GM12878 (cell line): ENCODE measurements around the gene DHX32. TPM values are rescaled to one million over a fixed set of nuclear protein-coding genes. Genes with fewer than 3 reads are reported as not detected.

Experiments
- ATAC-seq: fragments of 200-7000 bp; cut with Tn5 transposase; 3 replicates; pipeline ENCODE4 v1.9.1; 2020; ENCODE audit warnings: mild to moderate bottlenecking, moderate library complexity
- BruUV-seq: library from RNA; stranded (reverse); fragments of 400-500 nt; replicated peaks from 2 replicates; lab custom pipeline; 2021; lab: Mats Ljungman, UMichigan
- CTCF ChIA-PET: fragments of 300-600 bp; sonication (Branson Sonifier 250); formaldehyde crosslinking; extraction: SDS; loops from one replicate; lab custom pipeline; 2021; ENCODE audit warnings: inconsistent platforms; lab: Yijun Ruan, JAX
- POLR2A ChIA-PET: fragments of 350-600 bp; formaldehyde crosslinking; extraction: SDS; loops from one replicate; lab custom pipeline; 2021; ENCODE audit warnings: inconsistent platforms; lab: Charles Lee
- RAD21 ChIA-PET: fragments of 300-600 bp; sonication (Branson Sonifier 250); formaldehyde crosslinking; loops from one replicate; lab custom pipeline; 2023; ENCODE audit warnings: antibody characterized with exemption; ENCODE audit not compliant: unreplicated experiment; lab: Charles Lee
- SMC1A ChIA-PET: fragments of 300-600 bp; sonication (Branson Sonifier 250); formaldehyde crosslinking; loops from one replicate; lab custom pipeline; 2023; ENCODE audit not compliant: unreplicated experiment, uncharacterized antibody; lab: Charles Lee
- DNase-seq: peaks from one replicate; pipeline ENCODE4 v3.0.0-alpha.2; 2011; ENCODE audit warnings: low read depth, low spot score
- FAIRE-seq: peaks from 3 replicates; lab custom pipeline; 2011; peaks lifted over from hg19 to GRCh38; lab: Jason Lieb, UNC
- H2AFZ ChIP-seq: 2 replicates; pipeline ENCODE4 v1.6.0; 2011; ENCODE audit warnings: low read depth, low read length, control low read depth; ENCODE audit not compliant: control insufficient read depth
- H3K27ac ChIP-seq: 2 replicates; pipeline ENCODE4 v1.5.1; 2011; ENCODE audit warnings: control low read depth; ENCODE audit not compliant: control insufficient read depth, insufficient read depth
- H3K27me3 ChIP-seq, 2 experiments: replicated peaks in 1 of 2; 2 replicates each; pipeline versions ENCODE4 v1.6.0 to v1.6.1; 2011; ENCODE audit warnings: low read length in 1 of 2; ENCODE audit not compliant: control insufficient read depth in 2 of 2, insufficient read depth in 2 of 2
- H3K36me3 ChIP-seq, 2 experiments: 2 replicates each; pipeline ENCODE4 v1.5.1; 2011; ENCODE audit warnings: low read length in 1 of 2; ENCODE audit not compliant: control insufficient read depth in 2 of 2, insufficient read depth in 2 of 2
- H3K4me1 ChIP-seq: 2 replicates; pipeline ENCODE4 v1.6.1; 2011; ENCODE audit warnings: mild to moderate bottlenecking, low read length, moderate library complexity, mixed read lengths; ENCODE audit not compliant: control insufficient read depth, insufficient read depth
- H3K4me2 ChIP-seq: 2 replicates; pipeline ENCODE4 v1.6.0; 2011; ENCODE audit warnings: control low read depth; ENCODE audit not compliant: control insufficient read depth, insufficient read depth
- H3K4me3 ChIP-seq: fragments of 200-600 bp; sonication (generic); 2 replicates; pipeline ENCODE4 v1.5.1; 2016
- H3K79me2 ChIP-seq: 2 replicates; pipeline ENCODE4 v1.6.0; 2011; ENCODE audit warnings: low read length; ENCODE audit not compliant: control insufficient read depth, insufficient read depth
- H3K9ac ChIP-seq: 2 replicates; pipeline ENCODE4 v1.8.0; 2011; ENCODE audit warnings: low read length, control low read depth, mixed read lengths; ENCODE audit not compliant: control insufficient read depth, insufficient read depth
- H3K9me3 ChIP-seq: replicated peaks from 3 replicates; pipeline ENCODE4 v1.5.1; 2011; ENCODE audit warnings: mild to moderate bottlenecking, low read length; ENCODE audit not compliant: control insufficient read depth, insufficient read depth
- H4K20me1 ChIP-seq: 2 replicates; pipeline ENCODE4 v1.6.0; 2011; ENCODE audit not compliant: control insufficient read depth, insufficient read depth
- BHLHE40 ChIP-seq, 2 experiments: fragments of 450-650 bp in 1 of 2; IDR thresholded peaks; 2 replicates each; pipeline ENCODE4 v1.6.1; 2011 to 2017; ENCODE audit warnings: low read depth in 2 of 2, borderline replicate concordance in 1 of 2, improper control_type of control experiment in 1 of 2, low read length in 1 of 2, mild to moderate bottlenecking in 1 of 2
- CREM ChIP-seq: IDR thresholded peaks from 2 replicates; pipeline ENCODE4 v1.6.1; 2014; ENCODE audit warnings: antibody characterized with exemption, low read depth
- ESRRA ChIP-seq: IDR thresholded peaks from 2 replicates; pipeline ENCODE4 v1.6.1; 2012; ENCODE audit warnings: mild to moderate bottlenecking, low read length, improper control_type of control experiment
- FOXM1 ChIP-seq: IDR thresholded peaks from 2 replicates; pipeline ENCODE4 v1.6.1; 2012; ENCODE audit warnings: low read depth, mild to moderate bottlenecking, inconsistent platforms, low read length, moderate library complexity
- HDAC6 ChIP-seq: fragments of 200-600 bp; sonication (generic); IDR thresholded peaks from one replicate; pipeline ENCODE4 v1.8.0; 2017; ENCODE audit warnings: antibody characterized with exemption; ENCODE audit not compliant: unreplicated experiment
- IKZF2 ChIP-seq, 2 experiments: fragments of 450-650 bp; IDR thresholded peaks; 2 replicates each; pipeline ENCODE4 v1.6.1; 2017; ENCODE audit warnings: mild to moderate bottlenecking in 2 of 2, moderate library complexity in 2 of 2
- MEF2B ChIP-seq: fragments of 450-650 bp; IDR thresholded peaks from 2 replicates; pipeline ENCODE4 v1.6.1; 2018; ENCODE audit warnings: mild to moderate bottlenecking, moderate library complexity; ENCODE audit not compliant: partially characterized antibody, poor library complexity, severe bottlenecking
- NFXL1 ChIP-seq: fragments of 450-650 bp; IDR thresholded peaks from 2 replicates; pipeline ENCODE4 v1.6.1; 2017; ENCODE audit warnings: antibody characterized with exemption, mild to moderate bottlenecking, borderline replicate concordance
- PAX8 ChIP-seq: fragments of 450-650 bp; IDR thresholded peaks from 2 replicates; pipeline ENCODE4 v1.6.1; 2017; ENCODE audit warnings: mild to moderate bottlenecking, moderate library complexity
- PML ChIP-seq: IDR thresholded peaks from 2 replicates; pipeline ENCODE4 v1.6.1; 2012; ENCODE audit warnings: low read length, inconsistent platforms
- RB1 ChIP-seq: fragments of 450-650 bp; formaldehyde crosslinking; IDR thresholded peaks from 2 replicates; pipeline ENCODE4 v1.6.1; 2017; ENCODE audit warnings: mild to moderate bottlenecking, borderline replicate concordance
- RBBP5 ChIP-seq: fragments of 200-600 bp; sonication (generic); conservative IDR thresholded peaks from 2 replicates; pipeline ENCODE4 v1.6.1; 2016
- SRF ChIP-seq, 2 experiments: IDR thresholded peaks; 2 replicates each; pipeline ENCODE4 v1.6.1; 2011; ENCODE audit warnings: low read depth in 2 of 2, low read length in 2 of 2, mild to moderate bottlenecking in 1 of 2, moderate library complexity in 1 of 2
- TAF1 ChIP-seq: IDR thresholded peaks from 2 replicates; pipeline ENCODE4 v1.6.1; 2011; ENCODE audit warnings: mild to moderate bottlenecking, low read depth, low read length, borderline replicate concordance
- ZNF217 ChIP-seq: fragments of 450-650 bp; IDR thresholded peaks from 2 replicates; pipeline ENCODE4 v1.6.1; 2017; ENCODE audit warnings: antibody characterized with exemption, mild to moderate bottlenecking
- ZNF592 ChIP-seq: fragments of 450-650 bp; IDR thresholded peaks from 2 replicates; pipeline ENCODE4 v1.6.1; 2017; ENCODE audit warnings: mild to moderate bottlenecking, moderate library complexity
- ZSCAN29 ChIP-seq: fragments of 450-650 bp; IDR thresholded peaks from 2 replicates; pipeline ENCODE4 v1.6.1; 2017; ENCODE audit warnings: mild to moderate bottlenecking, moderate library complexity
- WGBS: methylation state at CpG from one replicate; pipeline ENCODE4 v1.1.6; 2016; ENCODE audit warnings: low lambda C conversion rate; ENCODE audit not compliant: insufficient replicate concordance, insufficient coverage; ENCODE audit errors: missing lambda C conversion rate; 5-methylcytosine and 5-hydroxymethylcytosine counted together
- in situ Hi-C: fragments of 300-500 bp; cut with MboI; formaldehyde crosslinking; loops from 9 replicates; pipeline ENCODE4 v1.14.3; 2018; ENCODE audit warnings: mixed read lengths
- intact Hi-C: fragments of 100-400 bp; cut with micrococcal nuclease; formaldehyde crosslinking; loops from one replicate; pipeline ENCODE4 v1.14.2; 2022; ENCODE audit not compliant: unreplicated experiment
- polyA plus RNA-seq, 11 experiments: library from polyadenylated mRNA; depleted of rRNA in 4 of 11; unstranded in 6 of 11; stranded (reverse) in 5 of 11; fragments of >200 nt; fragmentation: Nextera tagmentation in 4 of 11; fragmentation: Illumina TruSeq in 1 of 11; extraction: Ambion mirVana in 4 of 11; extraction: Trizol in 1 of 11; gene quantifications; 1 replicate in 1 of 11; 2 replicates in 10 of 11; pipeline versions ENCODE4 v1.2.1 to v1.2.3, GENCODE V29; 2011 to 2016; ENCODE audit warnings: inconsistent platforms in 2 of 11, missing spikeins in 2 of 11, low read depth in 1 of 11
- total RNA-seq, 4 experiments: library from RNA; depleted of rRNA in 3 of 4; stranded (reverse); fragments of >200 nt in 3 of 4; fragmentation: Illumina TruSeq in 1 of 4; extraction: Trizol in 1 of 4; gene quantifications; 2 replicates each; pipeline versions ENCODE4 v1.2.1 to v1.2.3, GENCODE V29; 2013 to 2021
- TF ChIP-seq, protein P1 (sequence below): IDR thresholded peaks from 2 replicates; pipeline ENCODE4 v1.6.1; 2011; ENCODE audit warnings: borderline replicate concordance, low read depth, mild to moderate bottlenecking, moderate library complexity, mixed read lengths, low read length; ENCODE audit not compliant: insufficient read depth; ENCODE audit errors: extremely low read length

Gene DHX32
- total and polyA plus RNA-seq, 10 of the 15 experiments (the other 5 are each of a cell fraction or from before 2014, with no cell fraction given) = 5.4 to 21.0 (median 16.0) TPM

- no peak for TF ChIP-seq ZNF592
- no peak for TF ChIP-seq ZSCAN29
- TF ChIP-seq RB1 = no peak
- no peak for TF ChIP-seq CREM
- TF ChIP-seq PAX8 = no peak
- TF ChIP-seq, all 136 proteins: peak for 0
These were observed 85.4 kb downstream of the DHX32 start (continued) for GRCh38 chr10:125795637-125796190.

GRCh38 chr10:125795128-125795527 is 86.0 kb downstream of the DHX32 start:
- H2AFZ ChIP-seq = no peak overlapping the region
- RAD21 ChIA-PET = no interaction called here
- H3K79me2 ChIP-seq = no peaks in the 10 kb centered on the region
- no peak overlapping the region for H3K4me3 ChIP-seq
- no peaks in the 10 kb centered on the region for H3K4me1 ChIP-seq
- H3K4me2 ChIP-seq = no peak overlapping the region
- SMC1A ChIA-PET = no interaction called here
- in situ Hi-C loops = no loop called here
- WGBS = 88% methylated on average over 2 of the region's 2 CpGs
- ATAC-seq (no peak), FAIRE-seq (no peak), DNase-seq (no peak)
- H4K20me1 ChIP-seq = no peaks in the 10 kb centered on the region
- H3K36me3 ChIP-seq = peaks cover 3 to 8% of the 10 kb centered on the region in 2 experiments
- BruUV-seq = no TSS peak
- no peak overlapping the region for H3K9ac ChIP-seq
- POLR2A ChIA-PET = interaction anchor here (0.6 kb wide), 1 partner anchor 9 kb away, joined by 4 read pairs; no protein-coding TSS in a partner anchor
- no peaks in the 10 kb centered on the region for H3K9me3 ChIP-seq
- H3K27ac ChIP-seq = no peak overlapping the region
- H3K27me3 ChIP-seq = no peaks in the 10 kb centered on the region
- intact Hi-C loops = no loop called here
- CTCF ChIA-PET = interaction anchor here (0.6 kb wide), 1 partner anchor 804 kb away, joined by 4 read pairs; no protein-coding TSS in a partner anchor
- TF ChIP-seq HDAC6 = no peak
- no peak for TF ChIP-seq MEF2B
- no peak for TF ChIP-seq ZNF217
- TF ChIP-seq RB1 = no peak
- TF ChIP-seq, protein P1, sequence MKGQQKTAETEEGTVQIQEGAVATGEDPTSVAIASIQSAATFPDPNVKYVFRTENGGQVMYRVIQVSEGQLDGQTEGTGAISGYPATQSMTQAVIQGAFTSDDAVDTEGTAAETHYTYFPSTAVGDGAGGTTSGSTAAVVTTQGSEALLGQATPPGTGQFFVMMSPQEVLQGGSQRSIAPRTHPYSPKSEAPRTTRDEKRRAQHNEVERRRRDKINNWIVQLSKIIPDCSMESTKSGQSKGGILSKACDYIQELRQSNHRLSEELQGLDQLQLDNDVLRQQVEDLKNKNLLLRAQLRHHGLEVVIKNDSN = no peak
- no peak for TF ChIP-seq BHLHE40 (IDR thresholded peaks at IDR 0.05; ENCODE audit: borderline replicate concordance in 1 of 2, low read depth in 2 of 2, low read length in 1 of 2)
- TF ChIP-seq IKZF2 (IDR thresholded peaks at IDR 0.05) = no peak
- TF ChIP-seq TAF1 = no peak
- no peak for TF ChIP-seq RBBP5
- no peak for TF ChIP-seq PML
- TF ChIP-seq SRF (IDR thresholded peaks at IDR 0.05; ENCODE audit: low read depth in 2 of 2, low read length in 2 of 2) = no peak
- no peak for TF ChIP-seq NFXL1
- TF ChIP-seq FOXM1 = no peak
- no peak for TF ChIP-seq ESRRA
